Measurements from ENCODE around the gene FBXW11.

Gene FBXW11

GRCh38 chr5:171821286-171821685, 185.2 kb downstream of the FBXW11 start:
- no peak for DNase-seq (ENCODE audit: extremely low read depth, low read depth)
- no peak for TF ChIP-seq CTCF (IDR thresholded peaks at IDR 0.05; ENCODE audit: low read depth, low read length)

- TF ChIP-seq CTCF (IDR thresholded peaks at IDR 0.05; ENCODE audit: low read depth, low read length): no peak
- no peak for DNase-seq (ENCODE audit: extremely low read depth, low read depth)
Measured at GRCh38 chr5:171820561-171820960, 185.9 kb downstream of the FBXW11 start.

- no peak for TF ChIP-seq CTCF (IDR thresholded peaks at IDR 0.05; ENCODE audit: low read depth, low read length)
- no peak for DNase-seq (ENCODE audit: extremely low read depth, low read depth)
Measured at GRCh38 chr5:171816666-171817065, 189.8 kb downstream of the FBXW11 start.

- TF ChIP-seq CTCF (IDR thresholded peaks at IDR 0.05; ENCODE audit: low read depth, low read length): no peak
- no peak for DNase-seq (ENCODE audit: extremely low read depth, low read depth)
Measured at GRCh38 chr5:171813813-171814490, 192.5 kb downstream of the FBXW11 start.

GRCh38 chr5:171813270-171813669, 193.2 kb downstream of the FBXW11 start:
- no peak for TF ChIP-seq CTCF (IDR thresholded peaks at IDR 0.05; ENCODE audit: low read depth, low read length)
- no peak for DNase-seq (ENCODE audit: extremely low read depth, low read depth)
